SU-DHL-6 (cell line): ENCODE results near the gene THSD7A.

Source experiments
- EZH2phosphoT487 ChIP-seq: fragments of 200-600 bp; sonication (generic), shearing (Covaris generic); conservative IDR thresholded peaks from 2 replicates; pipeline ENCODE4 v1.6.1; 2018; ENCODE audit warnings: mild to moderate bottlenecking, antibody characterized with exemption, low read length, moderate library complexity, mixed read lengths
- TF ChIP-seq, protein P1 (sequence below): fragments of 200-600 bp; sonication (generic); IDR thresholded peaks from one replicate; pipeline ENCODE4 v1.5.1; 2017; ENCODE audit warnings: antibody characterized with exemption, mild to moderate bottlenecking, low read length, moderate library complexity; ENCODE audit not compliant: insufficient read depth, poor library complexity, severe bottlenecking

- TF ChIP-seq, protein P1, sequence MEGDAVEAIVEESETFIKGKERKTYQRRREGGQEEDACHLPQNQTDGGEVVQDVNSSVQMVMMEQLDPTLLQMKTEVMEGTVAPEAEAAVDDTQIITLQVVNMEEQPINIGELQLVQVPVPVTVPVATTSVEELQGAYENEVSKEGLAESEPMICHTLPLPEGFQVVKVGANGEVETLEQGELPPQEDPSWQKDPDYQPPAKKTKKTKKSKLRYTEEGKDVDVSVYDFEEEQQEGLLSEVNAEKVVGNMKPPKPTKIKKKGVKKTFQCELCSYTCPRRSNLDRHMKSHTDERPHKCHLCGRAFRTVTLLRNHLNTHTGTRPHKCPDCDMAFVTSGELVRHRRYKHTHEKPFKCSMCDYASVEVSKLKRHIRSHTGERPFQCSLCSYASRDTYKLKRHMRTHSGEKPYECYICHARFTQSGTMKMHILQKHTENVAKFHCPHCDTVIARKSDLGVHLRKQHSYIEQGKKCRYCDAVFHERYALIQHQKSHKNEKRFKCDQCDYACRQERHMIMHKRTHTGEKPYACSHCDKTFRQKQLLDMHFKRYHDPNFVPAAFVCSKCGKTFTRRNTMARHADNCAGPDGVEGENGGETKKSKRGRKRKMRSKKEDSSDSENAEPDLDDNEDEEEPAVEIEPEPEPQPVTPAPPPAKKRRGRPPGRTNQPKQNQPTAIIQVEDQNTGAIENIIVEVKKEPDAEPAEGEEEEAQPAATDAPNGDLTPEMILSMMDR: no peak
- TF ChIP-seq EZH2phosphoT487: no peak
Observed at GRCh38 chr7:11492307-11492706, 339.7 kb downstream of the THSD7A start.
